HG02840 (cell line): ENCODE results near the gene SERPINF2.
"Not testable (repeated sequence)": the region's sequence is repeated elsewhere in the genome, so short reads cannot be mapped to it uniquely, and the experiment has no call there.

Experiments
- ATAC-seq: cut with Tn5 transposase; IDR thresholded peaks from one replicate; pipeline ENCODE4 v1.9.1; 2021; ENCODE audit warnings: mild to moderate bottlenecking, moderate library complexity, moderate number of reproducible peaks; ENCODE audit not compliant: unreplicated experiment, low FRiP score

The SERPINF2 gene

GRCh38 chr17:1742371-1743087, at the start of gene SERPINF2:
Gene SERPINF2, plus strand, starts transcription at chr17:1742871. Its CDS starts 2,125 bp downstream, at chr17:1744996.
- no peak for ATAC-seq

GRCh38 chr17:1693339-1693738, 49.3 kb upstream of the SERPINF2 start:
- ATAC-seq = no peak

- no peak for ATAC-seq
Measured at GRCh38 chr17:1695365-1695764, 47.3 kb upstream of the SERPINF2 start.

- no peak for ATAC-seq
Measured at GRCh38 chr17:1697681-1698080, 45.0 kb upstream of the SERPINF2 start.

- not testable (repeated sequence) for ATAC-seq
Measured at GRCh38 chr17:1699891-1700290, 42.8 kb upstream of the SERPINF2 start.

GRCh38 chr17:1703063-1703462, 39.6 kb upstream of the SERPINF2 start:
- ATAC-seq = no peak

GRCh38 chr17:1705004-1705403, 37.7 kb upstream of the SERPINF2 start:
- ATAC-seq = no peak

GRCh38 chr17:1707107-1707506, 35.6 kb upstream of the SERPINF2 start:
- no peak for ATAC-seq

- ATAC-seq = not testable (repeated sequence)
Measured at GRCh38 chr17:1708791-1709346, 33.8 kb upstream of the SERPINF2 start.

GRCh38 chr17:1709403-1709951, 33.2 kb upstream of the SERPINF2 start:
- no peak for ATAC-seq

- no peak for ATAC-seq
Measured at GRCh38 chr17:1709971-1710806, 32.5 kb upstream of the SERPINF2 start, which contains the start of gene TLCD2. Gene TLCD2, minus strand, starts transcription at chr17:1710377. Its CDS starts 135 bp downstream, at chr17:1710242.

GRCh38 chr17:1710807-1711553, 31.7 kb upstream of the SERPINF2 start:
- no peak for ATAC-seq

GRCh38 chr17:1711804-1712203, 30.9 kb upstream of the SERPINF2 start:
- no peak for ATAC-seq

GRCh38 chr17:1712271-1712670, 30.4 kb upstream of the SERPINF2 start:
- no peak for ATAC-seq

- ATAC-seq = no peak
Measured at GRCh38 chr17:1713160-1713877, 29.4 kb upstream of the SERPINF2 start.

GRCh38 chr17:1713878-1714426, 28.7 kb upstream of the SERPINF2 start:
- no peak for ATAC-seq

GRCh38 chr17:1714427-1714979, 28.2 kb upstream of the SERPINF2 start:
- no peak for ATAC-seq

GRCh38 chr17:1714980-1715802, 27.5 kb upstream of the SERPINF2 start:
- no peak for ATAC-seq
